ENCODE measurements around the gene CYP4A22. TPM values are rescaled to one million over a fixed set of nuclear protein-coding genes. Genes with fewer than 3 reads are reported as not detected.

CYP4A22 gene
- total RNA-seq, 1 donor from 2014 or later = 0.17 TPM

- H3K4me3 Mint-ChIP-seq (ENCODE audit: unreplicated experiment) = no peak overlapping the region
- peaks cover 10% of the 10 kb centered on the region for H3K27me3 Mint-ChIP-seq (ENCODE audit: unreplicated experiment)
- no peak for TF ChIP-seq CTCF (IDR thresholded peaks at IDR 0.05; ENCODE audit: partially characterized antibody, unreplicated experiment)
Observed at GRCh38 chr1:47179988-47180563, 42.8 kb downstream of the CYP4A22 start.

GRCh38 chr1:47180603-47181094 lies 43.4 kb downstream of the CYP4A22 start:
- H3K4me1 Mint-ChIP-seq (ENCODE audit: low read depth, unreplicated experiment) = peaks cover 18% of the 10 kb centered on the region
- peak overlapping the region; percentile 21 for H3K27ac Mint-ChIP-seq (ENCODE audit: unreplicated experiment)
- TF ChIP-seq CTCF (IDR thresholded peaks at IDR 0.05; ENCODE audit: partially characterized antibody, unreplicated experiment) = no peak
- peaks cover 11% of the 10 kb centered on the region for H3K27me3 Mint-ChIP-seq (ENCODE audit: unreplicated experiment)
- H3K9me3 Mint-ChIP-seq (ENCODE audit: unreplicated experiment) = peaks cover 16% of the 10 kb centered on the region
- H3K36me3 Mint-ChIP-seq (ENCODE audit: unreplicated experiment) = no peaks in the 10 kb centered on the region
- peak overlapping the region; percentile 43 for H3K4me3 Mint-ChIP-seq (ENCODE audit: unreplicated experiment)
- no peak for DNase-seq

More at GRCh38 chr1:47179988-47180563, 42.8 kb downstream of the CYP4A22 start:
- Mint-ChIP-seq H3K4me1 (ENCODE audit: low read depth, unreplicated experiment) (peaks cover 19% of the 10 kb centered on the region), H3K9me3 (ENCODE audit: unreplicated experiment) (peaks cover 11% of the 10 kb centered on the region), H3K36me3 (ENCODE audit: unreplicated experiment) (no peaks in the 10 kb centered on the region), H3K27ac (ENCODE audit: unreplicated experiment) (peak overlapping the region; percentile 21)
- no peak for DNase-seq

GRCh38 chr1:47181095-47181954 lies 44.1 kb downstream of the CYP4A22 start:
- DNase-seq = no peak
- no peak overlapping the region for H3K27ac Mint-ChIP-seq (ENCODE audit: unreplicated experiment)
- peaks cover 16% of the 10 kb centered on the region for H3K9me3 Mint-ChIP-seq (ENCODE audit: unreplicated experiment)
- peaks cover 19% of the 10 kb centered on the region for H3K4me1 Mint-ChIP-seq (ENCODE audit: low read depth, unreplicated experiment)
- H3K27me3 Mint-ChIP-seq (ENCODE audit: unreplicated experiment) = peaks cover 11% of the 10 kb centered on the region
- peak overlapping the region; percentile 43 for H3K4me3 Mint-ChIP-seq (ENCODE audit: unreplicated experiment)
- H3K36me3 Mint-ChIP-seq (ENCODE audit: unreplicated experiment) = no peaks in the 10 kb centered on the region
- TF ChIP-seq CTCF (IDR thresholded peaks at IDR 0.05; ENCODE audit: partially characterized antibody, unreplicated experiment) = no peak

GRCh38 chr1:47181955-47182675 lies 44.9 kb downstream of the CYP4A22 start:
- peaks cover 11% of the 10 kb centered on the region for H3K27me3 Mint-ChIP-seq (ENCODE audit: unreplicated experiment)
- DNase-seq = no peak
- no peak for TF ChIP-seq CTCF (IDR thresholded peaks at IDR 0.05; ENCODE audit: partially characterized antibody, unreplicated experiment)
- H3K36me3 Mint-ChIP-seq (ENCODE audit: unreplicated experiment) = no peaks in the 10 kb centered on the region
- H3K9me3 Mint-ChIP-seq (ENCODE audit: unreplicated experiment) = peaks cover 16% of the 10 kb centered on the region
- peaks cover 19% of the 10 kb centered on the region for H3K4me1 Mint-ChIP-seq (ENCODE audit: low read depth, unreplicated experiment)
- H3K27ac Mint-ChIP-seq (ENCODE audit: unreplicated experiment) = no peak overlapping the region
- H3K4me3 Mint-ChIP-seq (ENCODE audit: unreplicated experiment) = no peak overlapping the region

Data from glutamatergic neuron (in vitro differentiated cells).